ENCODE measurements around the gene ASNSD1. TPM values are rescaled to one million over a fixed set of nuclear protein-coding genes. Genes with fewer than 3 reads are reported as not detected.
"Not testable (repeated sequence)": the region's sequence is repeated elsewhere in the genome, so short reads cannot be mapped to it uniquely, and the experiment has no call there.

ASNSD1 gene
- total RNA-seq, 1 donor from 2014 or later: 37.2 TPM

DNA sequence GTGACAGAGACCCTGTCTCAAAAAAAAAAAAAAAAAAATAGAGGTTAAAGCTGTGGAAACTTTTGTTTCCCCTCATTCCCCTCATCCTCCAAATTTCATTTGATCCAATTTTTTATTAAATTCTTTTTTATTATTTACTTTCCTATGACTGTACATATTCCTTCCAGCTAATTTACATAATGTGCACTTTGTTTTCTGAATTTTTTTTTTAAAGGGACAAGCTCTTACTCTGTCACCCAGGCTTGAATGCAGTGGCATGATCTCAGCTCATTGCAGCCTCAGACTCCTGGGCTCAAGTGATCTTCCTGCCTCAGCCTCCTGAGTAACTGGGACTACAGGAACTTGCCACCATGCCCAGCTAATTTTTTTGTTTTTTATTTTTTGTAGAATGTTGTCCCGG lies 23.6 kb downstream of the ASNSD1 start:
- no peak for DNase-seq (ENCODE audit: extremely low read depth, low read depth, low spot score)

DNA sequence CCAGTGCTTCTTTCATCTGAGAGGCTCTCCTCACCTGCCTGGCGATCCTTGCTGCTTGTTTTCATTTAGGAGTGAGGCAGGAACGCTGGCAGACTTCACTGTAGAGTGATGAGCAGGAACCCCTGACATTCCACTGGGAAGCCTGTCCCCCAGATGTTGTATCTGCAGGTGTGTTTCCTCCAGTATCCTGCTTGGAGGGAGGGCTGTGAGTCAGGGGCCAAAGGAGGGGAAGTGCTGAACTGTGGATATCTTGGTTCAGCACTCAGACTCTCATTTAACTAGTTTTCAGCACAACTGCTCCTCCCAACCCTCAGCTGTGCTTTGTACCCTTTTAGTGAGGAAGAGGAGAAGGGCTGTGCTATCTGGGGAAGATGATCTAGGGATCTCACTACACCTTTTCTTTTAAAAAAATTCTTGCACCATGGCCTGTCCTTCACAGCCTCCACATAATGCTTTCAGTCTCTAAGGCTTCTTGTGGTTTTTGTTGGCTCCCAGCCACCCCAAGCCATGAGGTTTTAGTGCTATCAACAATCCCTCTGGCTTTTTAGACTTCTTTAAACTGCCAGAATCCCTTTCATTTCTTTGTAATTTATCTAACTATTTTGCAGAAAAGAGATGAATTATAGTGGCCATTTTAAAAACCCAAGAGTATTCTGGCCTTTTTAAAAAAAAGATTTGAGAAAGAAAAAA lies 24.4 kb downstream of the ASNSD1 start:
- DNase-seq (ENCODE audit: extremely low read depth, low read depth, low spot score): no peak

DNA sequence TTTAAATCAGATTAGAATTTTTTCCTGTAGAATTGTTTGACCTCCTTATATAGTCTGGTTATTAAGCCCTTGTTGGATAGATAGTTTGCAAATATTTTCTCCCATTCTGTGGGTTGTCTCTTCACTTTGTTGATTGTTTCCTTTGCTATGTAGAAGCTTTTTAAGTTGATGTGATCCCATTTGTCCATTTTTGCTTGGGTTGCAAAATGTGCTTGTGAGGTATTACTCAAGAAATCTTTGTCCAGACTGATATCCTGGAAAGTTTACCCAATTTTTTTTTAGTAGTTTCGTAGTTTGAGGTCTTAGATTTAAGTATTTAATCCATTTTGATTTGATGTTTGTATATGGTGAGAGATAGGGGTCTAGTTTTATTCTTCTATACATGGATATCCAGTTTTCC lies 26.5 kb downstream of the ASNSD1 start:
- DNase-seq (ENCODE audit: extremely low read depth, low read depth, low spot score): not testable (repeated sequence)

DNA sequence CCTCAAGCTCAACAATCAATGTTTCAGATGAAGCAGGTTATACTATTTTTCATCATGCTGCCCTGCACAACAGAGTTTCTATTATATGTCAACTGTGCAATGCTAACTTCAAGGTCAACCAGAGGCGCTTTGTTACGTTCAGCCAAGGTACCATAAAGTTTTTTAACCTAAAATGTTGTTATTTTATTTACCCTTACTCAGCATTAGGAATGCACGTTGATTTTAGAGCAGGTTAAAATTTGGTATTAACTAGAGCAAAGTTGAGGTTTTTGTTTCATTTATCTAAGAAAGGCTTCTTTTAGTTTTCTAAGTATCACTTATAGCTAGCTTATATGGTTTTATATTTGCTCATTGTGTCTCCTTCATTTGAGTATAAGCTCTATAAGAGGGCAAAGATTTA lies 35.0 kb downstream of the ASNSD1 start:
- no peak for DNase-seq (ENCODE audit: extremely low read depth, low read depth, low spot score)

DNA sequence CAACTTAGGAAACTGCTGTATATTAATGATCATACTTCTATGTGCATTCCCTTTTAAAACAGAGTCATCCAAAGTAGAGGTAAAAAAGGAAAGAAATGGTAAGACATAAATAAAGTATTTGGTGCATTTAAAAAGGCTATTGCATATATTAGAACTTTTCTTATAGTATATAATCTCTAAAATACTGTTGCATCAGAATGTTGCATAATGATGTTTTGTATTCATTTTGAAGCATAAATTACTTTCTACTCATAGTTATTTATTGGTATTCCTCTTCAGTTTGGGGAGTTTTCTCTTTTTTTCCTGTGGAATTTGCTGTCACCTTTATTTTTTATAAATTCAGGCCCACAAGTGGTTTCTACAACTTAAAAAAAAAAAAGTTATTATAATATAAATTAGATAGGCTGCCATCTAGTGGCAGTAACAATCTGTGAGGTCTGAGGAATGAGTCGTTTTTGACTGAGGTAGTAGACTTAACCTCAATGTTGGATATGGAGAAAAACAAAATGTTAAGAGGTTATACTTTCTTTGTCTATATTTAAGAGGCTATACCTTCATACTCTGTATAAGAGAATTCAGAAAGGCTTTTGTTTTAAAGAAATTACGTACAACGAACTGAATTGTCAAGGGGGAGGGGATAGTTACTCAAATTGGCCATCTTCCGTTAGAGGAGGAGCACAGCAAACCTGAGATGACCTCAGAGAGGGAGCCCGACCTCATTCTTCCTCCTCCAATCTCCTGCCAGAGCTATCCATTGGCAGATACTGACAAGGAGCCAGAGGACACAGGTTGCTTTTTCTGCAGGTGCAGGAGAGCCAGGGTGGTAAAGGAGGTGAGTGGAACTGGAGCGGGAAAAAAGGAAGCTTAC lies 37.0 kb downstream of the ASNSD1 start:
- DNase-seq (ENCODE audit: extremely low read depth, low read depth, low spot score): no peak

DNA sequence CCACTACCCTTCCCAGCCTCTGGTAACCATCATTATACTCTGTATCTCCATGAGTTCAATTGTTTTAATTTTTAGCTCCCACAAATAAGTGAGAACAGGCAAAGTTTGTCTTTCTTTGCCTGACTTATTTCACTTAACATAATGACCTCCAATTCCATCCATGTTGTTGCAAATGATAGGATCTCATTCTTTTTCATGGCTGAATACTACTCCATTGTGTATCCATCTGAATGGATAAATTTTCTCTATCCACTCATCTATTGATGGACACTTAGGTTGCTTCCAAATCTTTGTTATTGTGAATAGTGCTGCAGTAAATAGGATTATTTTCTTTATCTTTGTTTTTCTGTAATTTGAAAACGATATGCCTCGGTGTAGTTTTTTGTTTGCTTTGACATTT lies 39.4 kb downstream of the ASNSD1 start:
- no peak for DNase-seq (ENCODE audit: extremely low read depth, low read depth, low spot score)

DNA sequence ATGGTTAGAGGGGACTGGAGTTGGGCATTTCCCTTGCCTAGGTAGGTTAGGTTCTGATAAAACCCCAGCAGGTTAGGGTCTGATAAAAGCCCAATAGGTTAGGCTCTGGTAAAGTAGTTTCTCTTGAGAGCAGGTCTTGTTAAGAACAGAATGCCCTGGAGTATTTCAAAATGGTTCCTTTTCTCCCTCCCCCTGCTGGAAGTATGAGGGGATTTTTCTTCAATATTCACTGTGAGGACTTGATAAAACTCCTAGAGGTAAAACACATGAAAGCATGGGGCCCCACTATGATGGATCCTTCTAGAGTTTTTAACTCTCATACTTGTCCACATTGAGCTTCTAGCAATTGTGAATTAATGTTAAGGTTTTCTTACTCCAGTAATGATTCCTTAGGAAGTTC lies 40.8 kb downstream of the ASNSD1 start:
- DNase-seq (ENCODE audit: extremely low read depth, low read depth, low spot score): no peak

DNA sequence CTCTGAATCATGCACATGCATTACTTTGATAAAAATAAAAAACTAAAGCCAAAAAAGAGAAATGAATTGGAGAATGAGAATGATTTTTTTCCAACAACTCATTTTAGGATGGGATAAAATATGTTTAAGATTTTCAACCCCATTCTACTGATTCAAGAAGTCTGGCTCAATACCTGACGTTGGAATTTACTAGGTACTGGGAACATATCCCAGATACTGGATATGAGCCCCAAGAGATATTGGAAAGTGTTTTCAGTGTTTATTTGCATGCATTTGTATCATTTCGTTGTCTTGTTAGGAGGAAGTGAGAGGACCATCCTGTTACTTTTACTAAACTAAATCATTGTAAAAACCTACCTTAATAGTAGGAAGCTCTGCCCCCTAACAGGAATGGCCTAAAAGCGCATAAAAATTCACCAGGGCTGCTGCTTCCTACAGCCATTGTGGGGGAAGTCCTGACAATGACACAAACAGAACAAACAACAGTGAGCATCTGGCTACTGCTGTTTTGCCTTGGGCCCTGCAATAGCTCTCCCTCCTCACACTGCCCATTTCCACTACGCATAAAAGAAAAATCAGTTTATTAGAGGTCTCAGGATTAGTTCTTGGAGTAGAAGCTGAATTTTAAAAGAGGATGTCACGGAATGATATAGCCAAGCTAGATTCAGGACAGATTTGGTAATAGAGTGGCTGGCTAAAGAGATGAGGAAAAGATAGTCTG lies 48.4 kb downstream of the ASNSD1 start:
- DNase-seq (ENCODE audit: extremely low read depth, low read depth, low spot score): no peak

DNA sequence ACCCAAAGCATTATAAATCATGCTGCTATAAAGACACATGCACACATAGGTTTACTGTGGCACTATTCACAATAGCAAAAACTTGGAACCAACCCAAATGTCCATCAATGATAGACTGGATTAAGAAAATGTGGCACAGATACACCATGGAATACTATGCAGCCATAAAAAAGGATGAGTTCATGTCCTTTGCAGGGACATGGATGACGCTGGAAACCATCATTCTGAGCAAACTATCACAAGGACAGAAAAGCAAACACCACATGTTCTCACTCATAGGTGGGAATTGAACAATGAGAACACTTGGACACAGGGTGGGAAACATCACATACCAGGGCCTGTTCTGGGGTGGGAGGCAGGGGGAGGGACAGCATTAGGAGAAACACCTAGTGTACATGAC lies 56.3 kb downstream of the ASNSD1 start:
- not testable (repeated sequence) for DNase-seq (ENCODE audit: extremely low read depth, low read depth, low spot score)

DNA sequence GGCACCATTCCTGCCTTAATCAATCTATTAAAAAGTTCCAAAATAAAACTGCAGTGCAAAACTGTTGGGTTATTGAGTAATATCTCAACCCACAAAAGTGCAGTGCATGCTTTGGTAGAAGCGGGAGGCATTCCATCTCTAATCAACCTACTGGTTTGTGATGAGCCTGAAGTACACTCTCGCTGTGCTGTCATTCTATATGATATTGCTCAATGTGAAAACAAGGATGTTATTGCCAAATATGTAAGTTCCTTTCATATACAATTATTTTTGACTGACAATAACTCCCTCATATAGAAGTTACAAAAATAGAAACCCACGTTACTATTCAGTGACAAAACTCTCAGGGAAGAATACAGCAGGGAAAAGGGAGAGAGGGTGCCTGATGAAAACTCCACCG lies 58.3 kb downstream of the ASNSD1 start:
- no peak for DNase-seq (ENCODE audit: extremely low read depth, low read depth, low spot score)

Other genes with a start within 250 kb of the ASNSD1 start
- 33.5 and 36.0 TPM in 2 replicates for gene WDR75, start 220.0 kb upstream of the ASNSD1 start, total RNA-seq
- 3.0 and 4.8 TPM in 2 replicates for gene SLC40A1, start 80.7 kb upstream of the ASNSD1 start, total RNA-seq
- 1.2 and 3.3 TPM in 2 replicates for gene ANKAR, start 13.2 kb downstream of the ASNSD1 start, total RNA-seq
- gene OSGEPL1, start 101.3 kb downstream of the ASNSD1 start, total RNA-seq: 2.4 and 3.7 TPM in 2 replicates
- gene ORMDL1, start 122.9 kb downstream of the ASNSD1 start, total RNA-seq: 47.8 and 70.6 TPM in 2 replicates
- gene PMS1, start 123.0 kb downstream of the ASNSD1 start, total RNA-seq: 10.8 and 19.5 TPM in 2 replicates